ENCODE measurements around the gene ALPL.
"Not testable (repeated sequence)": the region's sequence is repeated elsewhere in the genome, so short reads cannot be mapped to it uniquely, and the experiment has no call there.

The ALPL gene

GRCh38 chr1:21483881-21484280 lies 25.3 kb upstream of the ALPL start:
- H3K27ac ChIP-seq (ENCODE audit: insufficient read depth in 1 of 2, low read depth in 1 of 2, low read length in 2 of 2, poor library complexity in 1 of 2, severe bottlenecking in 2 of 2); H3K36me3 ChIP-seq (ENCODE audit: control insufficient read depth in 4 of 4, insufficient read depth in 4 of 4, low read length in 3 of 4); H3K4me3 ChIP-seq (ENCODE audit: control insufficient read depth in 1 of 7, extremely low read depth in 1 of 7, insufficient read depth in 4 of 7, low read depth in 2 of 7, low read length in 6 of 7); DNase-seq; H3K4me1 ChIP-seq (ENCODE audit: control extremely low read depth in 1 of 4, control insufficient read depth in 4 of 4, insufficient read depth in 4 of 4, low read length in 3 of 4); POLR2A ChIA-PET; H3K9me3 ChIP-seq (ENCODE audit: control extremely low read depth in 1 of 5, control insufficient read depth in 4 of 5, insufficient read depth in 2 of 5, low read depth in 1 of 5, low read length in 4 of 5); H3K27me3 ChIP-seq (replicated peaks in 2 of 5; ENCODE audit: control insufficient read depth in 4 of 5, insufficient read depth in 5 of 5, low read length in 4 of 5); CTCF ChIA-PET: not testable (repeated sequence)
- WGBS (ENCODE audit: insufficient coverage) = no CpG with 5 or more reads among the region's 4 CpGs

GRCh38 chr1:21489146-21489545 lies 20.1 kb upstream of the ALPL start:
- Histone ChIP-seq H3K27me3 (replicated peaks in 2 of 5; ENCODE audit: control insufficient read depth in 4 of 5, insufficient read depth in 5 of 5, low read length in 4 of 5) (peaks cover 0 to 15% (median 7%) of the 10 kb centered on the region in 5 experiments), H3K4me3 (ENCODE audit: control insufficient read depth in 1 of 7, extremely low read depth in 1 of 7, insufficient read depth in 4 of 7, low read depth in 2 of 7, low read length in 6 of 7) (no peak overlapping the region), H3K36me3 (ENCODE audit: control insufficient read depth in 4 of 4, insufficient read depth in 4 of 4, low read length in 3 of 4) (no peaks in the 10 kb centered on the region), H3K27ac (ENCODE audit: insufficient read depth in 1 of 2, low read depth in 1 of 2, low read length in 2 of 2, poor library complexity in 1 of 2, severe bottlenecking in 2 of 2) (no peak overlapping the region), H3K9me3 (ENCODE audit: control extremely low read depth in 1 of 5, control insufficient read depth in 4 of 5, insufficient read depth in 2 of 5, low read depth in 1 of 5, low read length in 4 of 5) (peaks cover 0 to 4% (median 0%) of the 10 kb centered on the region in 5 experiments), H3K4me1 (ENCODE audit: control extremely low read depth in 1 of 4, control insufficient read depth in 4 of 4, insufficient read depth in 4 of 4, low read length in 3 of 4) (peaks cover 0 to 5% (median 4%) of the 10 kb centered on the region in 4 experiments)
- no peak for DNase-seq
- POLR2A ChIA-PET = no interaction called here
- 93% methylated on average over 11 of the region's 11 CpGs for WGBS (ENCODE audit: insufficient coverage)
- CTCF ChIA-PET = interaction anchor here (1.4 to 3.5 kb wide), 2 partner anchors 120 to 258 kb away, joined by 3 to 26 read pairs; no protein-coding TSS in a partner anchor

- WGBS (ENCODE audit: insufficient coverage) = 85% methylated on average over 8 of the region's 11 CpGs
- POLR2A ChIA-PET = no interaction called here
- no peak overlapping the region for H3K27ac ChIP-seq (ENCODE audit: insufficient read depth in 1 of 2, low read depth in 1 of 2, low read length in 2 of 2, poor library complexity in 1 of 2, severe bottlenecking in 2 of 2)
- H3K4me1 ChIP-seq (ENCODE audit: control extremely low read depth in 1 of 4, control insufficient read depth in 4 of 4, insufficient read depth in 4 of 4, low read length in 3 of 4) = peaks cover 0 to 5% (median 4%) of the 10 kb centered on the region in 4 experiments
- CTCF ChIA-PET = interaction anchor here (0.9 to 3.5 kb wide), 9 partner anchors 9 to 237 kb away, joined by 3 to 26 read pairs (median 4); no protein-coding TSS in a partner anchor
- H3K36me3 ChIP-seq (ENCODE audit: control insufficient read depth in 4 of 4, insufficient read depth in 4 of 4, low read length in 3 of 4) = no peaks in the 10 kb centered on the region
- H3K9me3 ChIP-seq (ENCODE audit: control extremely low read depth in 1 of 5, control insufficient read depth in 4 of 5, insufficient read depth in 2 of 5, low read depth in 1 of 5, low read length in 4 of 5) = peaks cover 0 to 4% (median 0%) of the 10 kb centered on the region in 5 experiments
- no peak overlapping the region for H3K4me3 ChIP-seq (ENCODE audit: control insufficient read depth in 1 of 7, extremely low read depth in 1 of 7, insufficient read depth in 4 of 7, low read depth in 2 of 7, low read length in 6 of 7)
- H3K27me3 ChIP-seq (replicated peaks in 2 of 5; ENCODE audit: control insufficient read depth in 4 of 5, insufficient read depth in 5 of 5, low read length in 4 of 5) = peaks cover 0 to 15% (median 7%) of the 10 kb centered on the region in 5 experiments
- peak; percentile 32 to 53 (median 51) for DNase-seq
These were observed 18.3 kb upstream of the ALPL start for GRCh38 chr1:21490774-21491487.

DNA sequence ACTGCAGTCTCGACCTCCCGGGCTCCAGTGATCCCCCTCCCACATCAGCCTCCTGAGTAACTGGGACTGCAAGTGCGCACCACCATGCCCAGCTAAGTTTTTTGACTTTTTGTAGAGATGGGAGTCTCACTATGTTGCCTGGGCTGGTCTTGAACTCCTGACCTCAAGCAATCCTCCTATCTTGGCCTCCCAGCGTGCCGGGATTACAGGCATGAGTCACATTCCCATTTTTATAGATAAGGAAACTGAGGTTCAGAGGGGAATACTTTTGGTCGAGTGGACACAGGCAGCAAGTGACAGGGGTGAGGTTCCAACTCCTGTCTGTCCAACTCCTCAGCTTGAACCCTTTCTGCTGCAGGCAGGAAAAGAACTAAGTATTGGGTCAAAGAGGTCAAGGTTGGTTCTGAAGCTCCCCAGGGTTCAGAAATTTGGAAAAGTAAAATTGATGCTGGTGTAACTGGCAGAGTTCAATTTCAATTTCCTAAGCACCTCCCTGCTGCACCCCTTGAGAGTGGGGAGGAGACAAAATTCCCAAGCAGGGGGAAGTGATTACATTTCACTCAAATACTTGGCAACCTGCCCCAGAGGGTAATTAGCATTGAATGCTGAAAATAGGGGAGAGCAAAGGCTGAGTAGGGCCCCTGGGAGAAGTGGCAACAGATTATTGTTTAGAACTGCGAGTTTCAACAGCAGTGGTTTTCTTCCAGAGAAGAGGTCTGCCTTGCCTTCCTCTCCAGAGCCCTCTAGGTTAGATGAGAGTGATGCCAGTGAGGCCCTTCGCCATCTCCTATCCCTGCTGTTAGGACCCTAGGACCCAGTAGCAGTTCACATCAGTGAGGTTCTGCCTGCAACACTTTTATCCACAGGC lies 17.5 kb upstream of the ALPL start:
- POLR2A ChIA-PET = interaction anchor here (0.7 kb wide), 1 partner anchor 121 kb away, joined by 3 read pairs; no protein-coding TSS in a partner anchor
- H3K36me3 ChIP-seq (ENCODE audit: control insufficient read depth in 4 of 4, insufficient read depth in 4 of 4, low read length in 3 of 4) = no peaks in the 10 kb centered on the region
- DNase-seq = peak in 1 of 3 donors; percentile 28
- H3K4me1 ChIP-seq (ENCODE audit: control extremely low read depth in 1 of 4, control insufficient read depth in 4 of 4, insufficient read depth in 4 of 4, low read length in 3 of 4) = peaks cover 0 to 5% (median 4%) of the 10 kb centered on the region in 4 experiments
- WGBS (ENCODE audit: insufficient coverage) = 83% methylated on average over 7 of the region's 8 CpGs
- peaks cover 0 to 15% (median 7%) of the 10 kb centered on the region in 5 experiments for H3K27me3 ChIP-seq (replicated peaks in 2 of 5; ENCODE audit: control insufficient read depth in 4 of 5, insufficient read depth in 5 of 5, low read length in 4 of 5)
- H3K9me3 ChIP-seq (ENCODE audit: control extremely low read depth in 1 of 5, control insufficient read depth in 4 of 5, insufficient read depth in 2 of 5, low read depth in 1 of 5, low read length in 4 of 5) = peaks cover 0 to 4% (median 0%) of the 10 kb centered on the region in 5 experiments
- H3K27ac ChIP-seq (ENCODE audit: insufficient read depth in 1 of 2, low read depth in 1 of 2, low read length in 2 of 2, poor library complexity in 1 of 2, severe bottlenecking in 2 of 2) = no peak overlapping the region
- CTCF ChIA-PET = interaction anchor here (1.2 to 3.5 kb wide), 7 partner anchors 8 to 238 kb away, joined by 3 to 26 read pairs (median 5); no protein-coding TSS in a partner anchor
- no peak overlapping the region for H3K4me3 ChIP-seq (ENCODE audit: control insufficient read depth in 1 of 7, extremely low read depth in 1 of 7, insufficient read depth in 4 of 7, low read depth in 2 of 7, low read length in 6 of 7)

GRCh38 chr1:21492356-21492625 lies 16.9 kb upstream of the ALPL start:
- H3K4me3 ChIP-seq (ENCODE audit: control insufficient read depth in 1 of 7, extremely low read depth in 1 of 7, insufficient read depth in 4 of 7, low read depth in 2 of 7, low read length in 6 of 7) = no peak overlapping the region
- H3K36me3 ChIP-seq (ENCODE audit: control insufficient read depth in 4 of 4, insufficient read depth in 4 of 4, low read length in 3 of 4) = no peaks in the 10 kb centered on the region
- H3K27ac ChIP-seq (ENCODE audit: insufficient read depth in 1 of 2, low read depth in 1 of 2, low read length in 2 of 2, poor library complexity in 1 of 2, severe bottlenecking in 2 of 2) = no peak overlapping the region
- WGBS (ENCODE audit: insufficient coverage) = 58% methylated on average over 2 of the region's 4 CpGs
- H3K27me3 ChIP-seq (replicated peaks in 2 of 5; ENCODE audit: control insufficient read depth in 4 of 5, insufficient read depth in 5 of 5, low read length in 4 of 5) = peaks cover 0 to 15% (median 7%) of the 10 kb centered on the region in 5 experiments
- DNase-seq = no peak
- peaks cover 0 to 4% (median 0%) of the 10 kb centered on the region in 5 experiments for H3K9me3 ChIP-seq (ENCODE audit: control extremely low read depth in 1 of 5, control insufficient read depth in 4 of 5, insufficient read depth in 2 of 5, low read depth in 1 of 5, low read length in 4 of 5)
- POLR2A ChIA-PET = no interaction called here
- CTCF ChIA-PET = interaction anchor here (2.0 to 3.5 kb wide), 2 partner anchors 18 to 123 kb away, joined by 6 to 26 read pairs; no protein-coding TSS in a partner anchor
- H3K4me1 ChIP-seq (ENCODE audit: control extremely low read depth in 1 of 4, control insufficient read depth in 4 of 4, insufficient read depth in 4 of 4, low read length in 3 of 4) = peaks cover 0 to 5% (median 4%) of the 10 kb centered on the region in 4 experiments

DNA sequence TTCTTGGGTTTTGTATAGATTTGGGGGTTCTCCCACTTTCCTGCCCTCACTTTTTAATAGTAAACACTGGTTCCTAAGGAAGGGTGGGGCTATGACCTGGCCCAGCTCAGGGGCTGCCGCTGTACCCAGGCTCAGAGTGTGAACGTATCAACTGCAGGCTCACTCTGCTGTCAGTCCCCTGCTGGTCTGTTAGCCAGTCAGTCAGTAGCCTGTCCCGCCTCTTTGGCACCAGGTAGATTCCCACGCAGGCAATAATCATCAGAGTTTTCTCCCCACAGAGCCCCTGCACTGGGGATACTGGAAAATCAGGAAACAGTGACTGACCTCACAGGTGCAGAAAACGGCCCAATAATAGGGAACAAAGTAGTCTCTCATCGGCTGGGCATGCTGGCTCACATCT lies 15.0 kb upstream of the ALPL start:
- Histone ChIP-seq H3K9me3 (ENCODE audit: control extremely low read depth in 1 of 5, control insufficient read depth in 4 of 5, insufficient read depth in 2 of 5, low read depth in 1 of 5, low read length in 4 of 5) (peaks cover 0 to 2% (median 0%) of the 10 kb centered on the region in 5 experiments), H3K4me1 (ENCODE audit: control extremely low read depth in 1 of 4, control insufficient read depth in 4 of 4, insufficient read depth in 4 of 4, low read length in 3 of 4) (no peaks in the 10 kb centered on the region), H3K4me3 (ENCODE audit: control insufficient read depth in 1 of 7, extremely low read depth in 1 of 7, insufficient read depth in 4 of 7, low read depth in 2 of 7, low read length in 6 of 7) (no peak overlapping the region), H3K36me3 (ENCODE audit: control insufficient read depth in 4 of 4, insufficient read depth in 4 of 4, low read length in 3 of 4) (no peaks in the 10 kb centered on the region), H3K27me3 (replicated peaks in 2 of 5; ENCODE audit: control insufficient read depth in 4 of 5, insufficient read depth in 5 of 5, low read length in 4 of 5) (peaks cover 0 to 17% (median 5%) of the 10 kb centered on the region in 5 experiments), H3K27ac (ENCODE audit: insufficient read depth in 1 of 2, low read depth in 1 of 2, low read length in 2 of 2, poor library complexity in 1 of 2, severe bottlenecking in 2 of 2) (no peak overlapping the region)
- CTCF ChIA-PET = no interaction called here
- WGBS (ENCODE audit: insufficient coverage) = 91% methylated on average over 6 of the region's 6 CpGs
- no peak for DNase-seq
- POLR2A ChIA-PET = no interaction called here

Measured in common myeloid progenitor, CD34-positive (primary cell).